HCT116 (cell line): ENCODE results near the gene DNAAF5. TPM values are rescaled to one million over a fixed set of nuclear protein-coding genes. Genes with fewer than 3 reads are reported as not detected.

Experiments used
- ATAC-seq: fragments of 200-7000 bp; cut with Tn5 transposase; 2 replicates; pipeline ENCODE4 v1.9.1; 2020; ENCODE audit warnings: mild to moderate bottlenecking, moderate library complexity
- BruUV-seq: library from RNA; stranded (reverse); fragments of 400-500 nt; replicated peaks from 2 replicates; lab custom pipeline; 2021; lab: Mats Ljungman, UMichigan
- CTCF ChIA-PET: fragments of 300-600 bp; sonication (Branson Sonifier 250); formaldehyde crosslinking; loops from one replicate; lab custom pipeline; 2021; ENCODE audit warnings: antibody characterized with exemption; lab: Charles Lee
- POLR2A ChIA-PET: fragments of 300-600, 350-600 bp; sonication (Branson Sonifier 250); formaldehyde crosslinking; loops from one replicate; lab custom pipeline; 2021; ENCODE audit warnings: antibody characterized with exemption; lab: Charles Lee
- RAD21 ChIA-PET, 2 experiments: fragments of 300-600 bp; sonication (Branson Sonifier 250); formaldehyde crosslinking; loops; one replicate each; lab custom pipeline; 2023; ENCODE audit warnings: low total read pairs in 2 of 2; ENCODE audit not compliant: uncharacterized antibody in 2 of 2, unreplicated experiment in 2 of 2, low non-redundant PET in 1 of 2; lab: Charles Lee
- DNase-seq: peaks from one replicate; pipeline ENCODE4 v3.0.0-alpha.2; 2010; ENCODE audit warnings: low read depth, low spot score
- H2AFZ ChIP-seq: fragments of 200-600 bp; shearing (Covaris generic), sonication (generic); 2 replicates; pipeline ENCODE4 v1.6.1; 2017; ENCODE audit warnings: low read depth, mixed run types, mixed read lengths, antibody characterized with exemption, low read length; ENCODE audit not compliant: poor library complexity, severe bottlenecking
- H3K27ac ChIP-seq: 2 replicates; pipeline ENCODE4 v1.5.1; 2012; ENCODE audit warnings: low read depth, low read length
- H3K27me3 ChIP-seq: fragments of 200-600 bp; sonication (generic); 2 replicates; pipeline ENCODE4 v1.6.1; 2016; ENCODE audit warnings: mixed run types, low read length, mixed read lengths; ENCODE audit not compliant: insufficient read depth
- H3K36me3 ChIP-seq, 2 experiments: fragments of 200-500 bp in 1 of 2; fragments of 200-600 bp in 1 of 2; sonication (Bioruptor generic) in 1 of 2; sonication (generic) in 1 of 2; 2 replicates each; pipeline versions ENCODE4 v1.5.1 to v1.6.1; 2014 to 2016; ENCODE audit warnings: low read length in 2 of 2, inconsistent platforms in 1 of 2, mixed read lengths in 1 of 2, mixed run types in 1 of 2; ENCODE audit not compliant: insufficient read depth in 2 of 2, control insufficient read depth in 1 of 2
- H3K4me1 ChIP-seq, 2 experiments: fragments of 200-600 bp in 1 of 2; sonication (generic) in 1 of 2; 2 replicates each; pipeline versions ENCODE4 v1.5.1 to v1.6.1; 2012 to 2017; ENCODE audit warnings: low read length in 2 of 2, inconsistent platforms in 1 of 2, mild to moderate bottlenecking in 1 of 2, mixed read lengths in 1 of 2, mixed run types in 1 of 2, moderate library complexity in 1 of 2; ENCODE audit not compliant: insufficient read depth in 2 of 2, control insufficient read depth in 1 of 2
- H3K4me2 ChIP-seq: fragments of 200-600 bp; sonication (generic); 2 replicates; pipeline ENCODE4 v1.6.1; 2017; ENCODE audit warnings: mixed run types, low read length, mixed read lengths
- H3K4me3 ChIP-seq, 2 experiments: fragments of 200-600 bp in 1 of 2; sonication (generic) in 1 of 2; replicated peaks in 1 of 2; 2 replicates each; pipeline ENCODE4 v1.5.1; 2011 to 2016; ENCODE audit warnings: low read length in 2 of 2, control low read depth in 1 of 2, low read depth in 1 of 2, mild to moderate bottlenecking in 1 of 2, mixed read lengths in 1 of 2, mixed run types in 1 of 2
- H3K79me2 ChIP-seq: fragments of 200-600 bp; sonication (generic); 2 replicates; pipeline ENCODE4 v1.6.1; 2017; ENCODE audit warnings: mild to moderate bottlenecking, mixed run types, low read length, moderate library complexity, mixed read lengths; ENCODE audit not compliant: insufficient read depth
- H3K9ac ChIP-seq: fragments of 200-600 bp; sonication (generic); 2 replicates; pipeline ENCODE4 v1.6.1; 2016; ENCODE audit warnings: low read length, mixed read lengths
- H3K9me2 ChIP-seq: fragments of 200-600 bp; sonication (generic), shearing (Covaris generic); 2 replicates; pipeline ENCODE4 v1.6.1; 2017; ENCODE audit warnings: mixed run types, mild to moderate bottlenecking, moderate library complexity; ENCODE audit not compliant: insufficient read depth
- H3K9me3 ChIP-seq, 2 experiments: fragments of 200-500 bp in 1 of 2; fragments of 200-600 bp in 1 of 2; sonication (Bioruptor generic) in 1 of 2; sonication (generic) in 1 of 2; 2 replicates each; pipeline ENCODE4 v1.6.1; 2014 to 2017; ENCODE audit warnings: low read length in 2 of 2, mixed read lengths in 2 of 2, inconsistent platforms in 1 of 2, low read depth in 1 of 2, mild to moderate bottlenecking in 1 of 2, mixed run types in 1 of 2, moderate library complexity in 1 of 2; ENCODE audit not compliant: control insufficient read depth in 1 of 2, insufficient read depth in 1 of 2
- H4K20me1 ChIP-seq: fragments of 200-600 bp; sonication (generic), shearing (Covaris generic); 2 replicates; pipeline ENCODE4 v1.6.1; 2017; ENCODE audit warnings: mixed run types, mild to moderate bottlenecking, moderate library complexity; ENCODE audit not compliant: insufficient read depth
- CBX3 ChIP-seq: IDR thresholded peaks from 2 replicates; pipeline ENCODE4 v1.6.1; 2012; ENCODE audit warnings: low read depth
- EGR1 ChIP-seq: IDR thresholded peaks from 2 replicates; pipeline ENCODE4 v1.6.1; 2012; ENCODE audit warnings: low read depth
- ELF1 ChIP-seq: IDR thresholded peaks from 2 replicates; pipeline ENCODE4 v1.6.1; 2012; ENCODE audit warnings: low read depth, borderline replicate concordance
- EZH2 ChIP-seq: fragments of 200-600 bp; sonication (generic); IDR thresholded peaks from 2 replicates; pipeline ENCODE4 v1.6.1; 2017; ENCODE audit warnings: antibody characterized with exemption, mixed run types
- EZH2phosphoT487 ChIP-seq: fragments of 200-600 bp; IDR thresholded peaks from 2 replicates; pipeline ENCODE4 v1.6.1; 2018; ENCODE audit warnings: antibody characterized with exemption, borderline replicate concordance
- FOSL1 ChIP-seq: IDR thresholded peaks from 2 replicates; pipeline ENCODE4 v1.6.1; 2012; ENCODE audit warnings: low read depth
- JUND ChIP-seq: IDR thresholded peaks from 2 replicates; pipeline ENCODE4 v1.6.1; 2012
- POLR2A ChIP-seq: IDR thresholded peaks from 2 replicates; pipeline ENCODE4 v1.7.0; 2011; ENCODE audit warnings: borderline replicate concordance; ENCODE audit not compliant: insufficient read depth, insufficient read length; ENCODE audit errors: extremely low read depth
- POLR2AphosphoS5 ChIP-seq: IDR thresholded peaks from 2 replicates; pipeline ENCODE4 v1.6.1; 2011; ENCODE audit warnings: mild to moderate bottlenecking, low read depth, low read length, moderate library complexity
- RAD21 ChIP-seq: IDR thresholded peaks from 2 replicates; pipeline ENCODE4 v1.6.1; 2012; ENCODE audit warnings: low read depth, mild to moderate bottlenecking
- SIN3A ChIP-seq: IDR thresholded peaks from 2 replicates; pipeline ENCODE4 v1.6.1; 2012; ENCODE audit warnings: low read depth
- YY1 ChIP-seq: IDR thresholded peaks from 2 replicates; pipeline ENCODE4 v1.6.1; 2011; ENCODE audit warnings: low read length, low read depth, moderate library complexity, mild to moderate bottlenecking; ENCODE audit not compliant: insufficient replicate concordance; ENCODE audit errors: extremely low read depth
- ZNF274 ChIP-seq: fragments of 200-500 bp; sonication (Bioruptor generic); IDR thresholded peaks from 2 replicates; pipeline ENCODE4 v1.6.1; 2014; ENCODE audit warnings: mild to moderate bottlenecking, low read depth, low read length, inconsistent platforms
- intact Hi-C: fragments of 100-400 bp; cut with micrococcal nuclease; formaldehyde crosslinking; loops from 2 replicates; pipeline ENCODE4 v1.10.0; 2022
- total RNA-seq: library from RNA; stranded (reverse); gene quantifications from one replicate; pipeline ENCODE4 v1.2.1, GENCODE V29; 2021; ENCODE audit not compliant: unreplicated experiment
- TF ChIP-seq, protein P1 (sequence below): IDR thresholded peaks from 2 replicates; pipeline ENCODE4 v1.6.1; 2012
- TF ChIP-seq, protein P2 (sequence below): IDR thresholded peaks from 2 replicates; pipeline ENCODE4 v1.6.1; 2011; ENCODE audit warnings: mild to moderate bottlenecking, low read length, moderate library complexity; ENCODE audit not compliant: insufficient replicate concordance; ENCODE audit errors: extremely low read depth
- TF ChIP-seq, protein P3 (sequence below): IDR thresholded peaks from 2 replicates; pipeline ENCODE4 v1.6.1; 2012
- TF ChIP-seq, protein P4 (sequence below): IDR thresholded peaks from 2 replicates; pipeline ENCODE4 v1.6.1; 2012; ENCODE audit warnings: low read depth

DNAAF5 gene
- total RNA-seq, 1 experiment from 2014 or later: 69.4 TPM

DNA sequence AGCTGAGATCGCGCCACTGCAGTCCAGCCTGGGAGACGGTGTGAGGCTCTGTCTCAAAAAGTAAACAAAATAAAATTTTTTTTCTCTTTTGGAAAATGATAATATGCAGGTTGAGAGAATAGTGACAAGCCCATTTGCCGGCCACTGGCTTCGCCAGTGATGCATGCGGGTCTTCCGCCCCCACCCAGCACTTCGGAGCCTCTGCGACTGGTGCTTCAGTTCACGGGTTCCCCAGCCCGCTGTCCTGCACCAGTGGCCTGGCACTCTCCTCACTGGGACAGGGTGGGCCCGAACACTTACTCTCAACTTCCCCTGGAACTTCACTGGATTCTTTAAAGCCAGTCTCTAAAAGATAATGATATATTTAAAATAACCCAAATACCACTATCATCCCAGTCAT lies 108.5 kb downstream of the DNAAF5 start (continued):
- no peak for TF ChIP-seq POLR2AphosphoS5

DNA sequence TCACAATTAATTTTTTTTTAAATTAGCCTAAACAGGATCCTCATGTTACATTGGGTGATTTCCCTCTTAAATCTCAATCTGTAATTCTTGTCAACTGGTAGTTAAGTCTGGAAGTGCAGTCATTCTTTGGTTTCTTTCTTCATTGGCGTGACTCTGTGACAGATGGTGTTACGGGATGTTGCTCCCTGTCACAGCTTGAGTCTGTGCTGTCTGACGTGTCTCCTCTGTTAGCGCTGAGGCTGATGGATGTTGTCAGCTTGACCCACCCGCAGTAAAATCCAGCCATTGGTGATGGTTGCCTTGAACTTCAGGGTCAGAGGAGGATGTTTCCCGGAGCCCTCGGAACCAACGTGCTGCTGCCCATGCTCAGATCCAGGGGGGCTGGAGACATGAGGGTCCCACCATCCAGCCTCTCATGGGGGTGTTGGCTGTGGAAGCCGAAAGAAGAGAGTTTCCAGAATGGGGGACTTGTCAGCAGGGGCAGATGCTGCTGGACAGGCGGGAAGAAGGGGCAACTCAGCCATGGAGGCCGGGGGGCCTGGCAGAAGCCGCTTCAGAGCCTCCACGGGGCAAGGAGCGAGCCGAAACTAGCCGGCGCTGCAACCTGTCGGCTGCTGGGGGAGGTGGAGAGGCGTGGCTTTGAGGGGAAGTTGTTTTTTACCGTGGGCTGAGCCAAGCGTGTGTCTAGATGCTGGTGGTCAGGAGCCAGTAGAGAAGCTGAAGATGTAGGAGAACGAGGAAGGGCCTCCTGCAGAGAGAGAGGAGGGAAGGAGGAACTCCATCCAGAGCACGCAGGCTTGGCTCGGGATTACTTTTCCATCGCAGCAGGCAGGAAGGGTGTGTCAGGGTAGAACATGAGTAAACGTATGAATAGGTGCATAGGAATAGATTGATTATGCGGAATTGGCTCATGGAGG lies 109.2 kb downstream of the DNAAF5 start:
- Histone ChIP-seq H3K4me2 (peak overlapping the region; percentile 32), H3K27ac (no peak overlapping the region; the same call in 1 of the 2 replicates), H3K27me3 (no peaks in the 10 kb centered on the region), H3K9me3 (no peaks in the 10 kb centered on the region), H3K36me3 (peaks cover 3 to 19% of the 10 kb centered on the region in 2 experiments; a peak in 2 of 4 replicates), H3K79me2 (peaks cover 85% of the 10 kb centered on the region), H3K4me1 (peaks cover 24 to 57% of the 10 kb centered on the region in 2 experiments), H3K9me2 (no peaks in the 10 kb centered on the region), H2AFZ (no peak overlapping the region), H3K4me3 (no peak overlapping the region), H4K20me1 (no peaks in the 10 kb centered on the region), H3K9ac (peak overlapping the region; percentile 29; the same call in 1 of the 2 replicates)
- intact Hi-C loops: loop anchor here (2.0 kb wide), 1 partner anchor 49 kb away; no protein-coding TSS in a partner anchor
- ATAC-seq: no peak
- ChIA-PET CTCF (interaction anchor here (0.8 to 1.6 kb wide), 6 partner anchors 8 to 49 kb away, joined by 3 to 9 read pairs (median 4); no protein-coding TSS in a partner anchor), POLR2A (no interaction called here), RAD21 (no interaction called here)
- no peak for TF ChIP-seq POLR2A
- no peak for TF ChIP-seq EZH2
- TF ChIP-seq ZNF274: no peak
- TF ChIP-seq, protein P1, sequence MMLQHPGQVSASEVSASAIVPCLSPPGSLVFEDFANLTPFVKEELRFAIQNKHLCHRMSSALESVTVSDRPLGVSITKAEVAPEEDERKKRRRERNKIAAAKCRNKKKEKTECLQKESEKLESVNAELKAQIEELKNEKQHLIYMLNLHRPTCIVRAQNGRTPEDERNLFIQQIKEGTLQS: no peak
- no peak for TF ChIP-seq YY1
- TF ChIP-seq, protein P2, sequence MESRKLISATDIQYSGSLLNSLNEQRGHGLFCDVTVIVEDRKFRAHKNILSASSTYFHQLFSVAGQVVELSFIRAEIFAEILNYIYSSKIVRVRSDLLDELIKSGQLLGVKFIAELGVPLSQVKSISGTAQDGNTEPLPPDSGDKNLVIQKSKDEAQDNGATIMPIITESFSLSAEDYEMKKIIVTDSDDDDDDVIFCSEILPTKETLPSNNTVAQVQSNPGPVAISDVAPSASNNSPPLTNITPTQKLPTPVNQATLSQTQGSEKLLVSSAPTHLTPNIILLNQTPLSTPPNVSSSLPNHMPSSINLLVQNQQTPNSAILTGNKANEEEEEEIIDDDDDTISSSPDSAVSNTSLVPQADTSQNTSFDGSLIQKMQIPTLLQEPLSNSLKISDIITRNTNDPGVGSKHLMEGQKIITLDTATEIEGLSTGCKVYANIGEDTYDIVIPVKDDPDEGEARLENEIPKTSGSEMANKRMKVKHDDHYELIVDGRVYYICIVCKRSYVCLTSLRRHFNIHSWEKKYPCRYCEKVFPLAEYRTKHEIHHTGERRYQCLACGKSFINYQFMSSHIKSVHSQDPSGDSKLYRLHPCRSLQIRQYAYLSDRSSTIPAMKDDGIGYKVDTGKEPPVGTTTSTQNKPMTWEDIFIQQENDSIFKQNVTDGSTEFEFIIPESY: no peak
- TF ChIP-seq, protein P3, sequence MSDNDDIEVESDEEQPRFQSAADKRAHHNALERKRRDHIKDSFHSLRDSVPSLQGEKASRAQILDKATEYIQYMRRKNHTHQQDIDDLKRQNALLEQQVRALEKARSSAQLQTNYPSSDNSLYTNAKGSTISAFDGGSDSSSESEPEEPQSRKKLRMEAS: no peak
- TF ChIP-seq CBX3: no peak
- TF ChIP-seq RAD21: no peak
- TF ChIP-seq EZH2phosphoT487: no peak
- TF ChIP-seq POLR2AphosphoS5: no peak
- no peak for TF ChIP-seq SIN3A
- TF ChIP-seq EGR1: no peak
- TF ChIP-seq, protein P4, sequence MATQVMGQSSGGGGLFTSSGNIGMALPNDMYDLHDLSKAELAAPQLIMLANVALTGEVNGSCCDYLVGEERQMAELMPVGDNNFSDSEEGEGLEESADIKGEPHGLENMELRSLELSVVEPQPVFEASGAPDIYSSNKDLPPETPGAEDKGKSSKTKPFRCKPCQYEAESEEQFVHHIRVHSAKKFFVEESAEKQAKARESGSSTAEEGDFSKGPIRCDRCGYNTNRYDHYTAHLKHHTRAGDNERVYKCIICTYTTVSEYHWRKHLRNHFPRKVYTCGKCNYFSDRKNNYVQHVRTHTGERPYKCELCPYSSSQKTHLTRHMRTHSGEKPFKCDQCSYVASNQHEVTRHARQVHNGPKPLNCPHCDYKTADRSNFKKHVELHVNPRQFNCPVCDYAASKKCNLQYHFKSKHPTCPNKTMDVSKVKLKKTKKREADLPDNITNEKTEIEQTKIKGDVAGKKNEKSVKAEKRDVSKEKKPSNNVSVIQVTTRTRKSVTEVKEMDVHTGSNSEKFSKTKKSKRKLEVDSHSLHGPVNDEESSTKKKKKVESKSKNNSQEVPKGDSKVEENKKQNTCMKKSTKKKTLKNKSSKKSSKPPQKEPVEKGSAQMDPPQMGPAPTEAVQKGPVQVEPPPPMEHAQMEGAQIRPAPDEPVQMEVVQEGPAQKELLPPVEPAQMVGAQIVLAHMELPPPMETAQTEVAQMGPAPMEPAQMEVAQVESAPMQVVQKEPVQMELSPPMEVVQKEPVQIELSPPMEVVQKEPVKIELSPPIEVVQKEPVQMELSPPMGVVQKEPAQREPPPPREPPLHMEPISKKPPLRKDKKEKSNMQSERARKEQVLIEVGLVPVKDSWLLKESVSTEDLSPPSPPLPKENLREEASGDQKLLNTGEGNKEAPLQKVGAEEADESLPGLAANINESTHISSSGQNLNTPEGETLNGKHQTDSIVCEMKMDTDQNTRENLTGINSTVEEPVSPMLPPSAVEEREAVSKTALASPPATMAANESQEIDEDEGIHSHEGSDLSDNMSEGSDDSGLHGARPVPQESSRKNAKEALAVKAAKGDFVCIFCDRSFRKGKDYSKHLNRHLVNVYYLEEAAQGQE: no peak
- TF ChIP-seq FOSL1: no peak
- TF ChIP-seq JUND: no peak
- no peak for TF ChIP-seq ELF1
- no peak for DNase-seq
- no TSS peak for BruUV-seq
